GM12872 (cell line): Measurements from ENCODE around the gene ANKEF1.

Source experiments
- TF ChIP-seq, protein P1 (sequence below): IDR thresholded peaks from 3 replicates; pipeline ENCODE4 v1.5.1; 2011; ENCODE audit warnings: low read depth, mild to moderate bottlenecking, low read length, moderate library complexity; ENCODE audit not compliant: insufficient read depth

The ANKEF1 gene

DNA sequence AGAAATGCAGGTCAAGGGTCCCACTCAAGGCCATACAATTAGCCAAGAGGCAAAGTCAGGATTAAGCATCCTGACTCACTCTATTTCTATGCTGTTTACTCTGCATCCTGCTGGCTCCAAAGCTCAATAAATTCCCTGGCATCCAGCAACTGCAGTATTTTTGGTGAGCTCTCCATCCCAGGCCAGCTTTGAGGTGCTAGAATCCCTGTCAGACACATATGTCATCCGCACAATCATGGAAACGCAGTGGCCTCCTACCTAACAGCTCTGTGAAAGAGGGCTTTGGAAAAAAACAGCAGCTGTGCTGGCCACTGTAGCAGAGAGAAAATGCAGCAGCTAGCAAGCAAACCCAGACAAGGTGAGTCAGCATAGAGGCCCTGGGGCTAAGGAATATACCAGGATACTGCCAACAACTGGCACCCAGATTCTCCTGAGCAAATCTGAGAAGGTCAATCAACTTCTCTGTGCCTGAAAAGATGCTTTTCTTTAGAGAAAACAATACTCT is 58.4 kb downstream of the ANKEF1 start:
- TF ChIP-seq, protein P1, sequence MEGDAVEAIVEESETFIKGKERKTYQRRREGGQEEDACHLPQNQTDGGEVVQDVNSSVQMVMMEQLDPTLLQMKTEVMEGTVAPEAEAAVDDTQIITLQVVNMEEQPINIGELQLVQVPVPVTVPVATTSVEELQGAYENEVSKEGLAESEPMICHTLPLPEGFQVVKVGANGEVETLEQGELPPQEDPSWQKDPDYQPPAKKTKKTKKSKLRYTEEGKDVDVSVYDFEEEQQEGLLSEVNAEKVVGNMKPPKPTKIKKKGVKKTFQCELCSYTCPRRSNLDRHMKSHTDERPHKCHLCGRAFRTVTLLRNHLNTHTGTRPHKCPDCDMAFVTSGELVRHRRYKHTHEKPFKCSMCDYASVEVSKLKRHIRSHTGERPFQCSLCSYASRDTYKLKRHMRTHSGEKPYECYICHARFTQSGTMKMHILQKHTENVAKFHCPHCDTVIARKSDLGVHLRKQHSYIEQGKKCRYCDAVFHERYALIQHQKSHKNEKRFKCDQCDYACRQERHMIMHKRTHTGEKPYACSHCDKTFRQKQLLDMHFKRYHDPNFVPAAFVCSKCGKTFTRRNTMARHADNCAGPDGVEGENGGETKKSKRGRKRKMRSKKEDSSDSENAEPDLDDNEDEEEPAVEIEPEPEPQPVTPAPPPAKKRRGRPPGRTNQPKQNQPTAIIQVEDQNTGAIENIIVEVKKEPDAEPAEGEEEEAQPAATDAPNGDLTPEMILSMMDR, result no peak

DNA sequence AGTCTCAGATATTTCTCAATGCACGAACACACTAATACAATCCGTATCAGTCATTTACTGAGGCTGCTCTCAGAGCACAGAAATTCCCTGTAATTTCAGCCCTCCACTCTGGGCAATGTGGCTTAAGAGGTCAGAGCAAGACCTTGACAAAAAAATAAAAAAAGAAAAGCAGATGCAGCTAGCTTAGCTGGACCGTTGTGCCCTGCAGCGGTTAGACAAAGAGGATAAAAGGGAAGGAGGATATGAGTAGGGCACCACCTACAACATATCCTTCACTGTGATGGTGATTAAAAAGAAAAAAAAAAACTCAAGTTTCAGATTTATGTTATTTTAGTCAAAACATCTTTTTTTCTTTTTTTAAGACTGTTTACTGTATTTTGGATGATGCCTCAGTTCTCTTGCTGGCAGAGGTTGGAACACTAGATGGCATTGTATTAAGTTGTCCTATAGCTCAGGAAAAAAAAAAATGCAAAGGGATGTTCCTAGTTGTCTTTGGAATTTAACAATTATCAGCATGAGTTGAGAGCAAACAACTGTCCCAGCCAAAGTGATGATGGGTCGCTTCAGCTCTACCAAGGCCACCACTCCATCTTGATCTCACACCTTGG is 59.9 kb downstream of the ANKEF1 start:
- TF ChIP-seq, protein P1, result no peak

DNA sequence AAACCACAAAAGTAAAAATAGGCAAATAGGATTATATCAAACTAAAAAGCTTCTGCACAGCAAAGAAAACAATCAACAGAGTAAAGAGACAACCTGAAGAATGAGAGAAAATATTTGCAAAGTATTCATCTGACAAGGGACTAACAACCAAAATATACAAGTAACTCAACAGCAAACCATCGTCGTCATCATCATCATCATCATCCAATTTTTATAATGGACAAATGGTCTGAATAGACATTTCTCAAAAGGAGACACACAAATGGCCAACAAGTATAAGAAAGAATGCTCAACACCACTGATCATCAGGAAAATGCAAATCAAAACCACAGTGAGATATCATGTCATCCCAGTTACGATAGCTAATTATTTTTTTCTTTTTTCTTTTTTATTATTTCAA is 62.0 kb downstream of the ANKEF1 start:
- TF ChIP-seq, protein P1, result no peak

DNA sequence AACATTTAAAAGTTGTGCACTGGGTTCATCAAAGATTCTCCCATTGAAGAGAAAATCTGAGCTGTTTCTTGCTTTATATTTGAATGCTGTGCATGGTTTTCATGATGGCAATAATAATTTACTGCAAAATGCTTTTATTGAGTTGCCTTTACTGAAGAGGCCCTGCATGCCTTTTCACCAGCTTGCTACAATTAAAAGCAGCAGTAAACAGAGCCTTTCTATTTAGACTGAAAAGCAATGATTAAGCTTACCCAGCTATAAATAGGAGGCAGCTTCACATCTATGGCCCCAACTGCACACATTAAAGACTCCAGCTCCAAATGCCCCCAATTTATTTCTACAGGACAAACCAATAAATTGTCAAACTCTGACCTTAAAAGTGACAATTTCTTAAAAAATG is 70.3 kb downstream of the ANKEF1 start:
- TF ChIP-seq, protein P1, result no peak
